Fibroblast of lung (primary cell): Measurements from ENCODE around the gene EPHB2. TPM values are rescaled to one million over a fixed set of nuclear protein-coding genes. Genes with fewer than 3 reads are reported as not detected.

Experiments used
- DNase-seq, 2 donors: peaks; one replicate each; pipeline versions ENCODE4 v3.0.0 to v3.0.0-alpha.2; 2010; ENCODE audit warnings: low read depth in 2 of 2
- H2AFZ ChIP-seq: 2 replicates; pipeline ENCODE4 v1.5.1; 2012; ENCODE audit warnings: low read length, control low read depth, inconsistent platforms
- H3K27ac ChIP-seq: 2 replicates; pipeline ENCODE4 v1.5.1; 2011; ENCODE audit warnings: low read length, control low read depth; ENCODE audit not compliant: insufficient read depth
- H3K27me3 ChIP-seq: 2 replicates; pipeline ENCODE4 v1.5.1; 2011; ENCODE audit warnings: mild to moderate bottlenecking, low read length; ENCODE audit not compliant: control insufficient read depth, insufficient read depth
- H3K36me3 ChIP-seq: 2 replicates; pipeline ENCODE4 v1.5.1; 2011; ENCODE audit warnings: low read length; ENCODE audit not compliant: control insufficient read depth, insufficient read depth
- H3K4me1 ChIP-seq: 2 replicates; pipeline ENCODE4 v1.5.1; 2011; ENCODE audit warnings: low read length; ENCODE audit not compliant: control insufficient read depth, insufficient read depth; ENCODE audit errors: extremely low read depth
- H3K4me2 ChIP-seq: 2 replicates; pipeline ENCODE4 v1.5.1; 2011; ENCODE audit warnings: low read length, control low read depth; ENCODE audit not compliant: insufficient read depth; ENCODE audit errors: extremely low read depth
- H3K4me3 ChIP-seq, 4 experiments: fragments of 200-600 bp in 1 of 4; sonication (generic) in 1 of 4; replicated peaks in 1 of 4; 2 replicates each; pipeline ENCODE4 v1.5.1; 2011 to 2016; ENCODE audit warnings: low read length in 4 of 4, low read depth in 3 of 4, mild to moderate bottlenecking in 3 of 4, control low read depth in 2 of 4, inconsistent platforms in 1 of 4, mixed read lengths in 1 of 4; ENCODE audit not compliant: insufficient read depth in 1 of 4; ENCODE audit errors: control extremely low read depth in 1 of 4
- H3K79me2 ChIP-seq: 2 replicates; pipeline ENCODE4 v1.5.1; 2012; ENCODE audit warnings: mild to moderate bottlenecking, low read length, inconsistent platforms; ENCODE audit not compliant: control insufficient read depth, insufficient read depth
- H3K9ac ChIP-seq: 2 replicates; pipeline ENCODE4 v1.5.1; 2011; ENCODE audit warnings: mild to moderate bottlenecking, low read length, control low read depth; ENCODE audit not compliant: insufficient read depth
- H3K9me3 ChIP-seq: 2 replicates; pipeline ENCODE4 v1.5.1; 2012; ENCODE audit warnings: low read depth, low read length; ENCODE audit not compliant: control insufficient read depth, insufficient read depth
- H4K20me1 ChIP-seq: 2 replicates; pipeline ENCODE4 v1.5.1; 2011; ENCODE audit warnings: low read length; ENCODE audit not compliant: control insufficient read depth, insufficient read depth; ENCODE audit errors: extremely low read depth
- EZH2 ChIP-seq: IDR thresholded peaks from 2 replicates; pipeline ENCODE4 v1.5.1; 2012; ENCODE audit warnings: low read length, control low read depth, mild to moderate bottlenecking; ENCODE audit errors: missing control alignments
- polyA plus RNA-seq, 2 donors: library from polyadenylated mRNA; depleted of rRNA in 1 of 2; stranded (reverse) in 1 of 2; unstranded in 1 of 2; fragments of >200 nt; gene quantifications; 2 replicates each; pipeline ENCODE4 v1.2.1, GENCODE V29; 2011 to 2012; ENCODE audit warnings: missing spikeins in 1 of 2
- total RNA-seq: library from RNA; depleted of rRNA; stranded (reverse); fragments of >200 nt; gene quantifications from 2 replicates; pipeline ENCODE4 v1.2.1, GENCODE V29; 2014
- TF ChIP-seq, protein P1 (sequence below), 2 donors: IDR thresholded peaks in 1 of 2; conservative IDR thresholded peaks in 1 of 2; 1 replicate in 1 of 2; 2 replicates in 1 of 2; pipeline ENCODE4 v1.5.1; 2011 to 2012; ENCODE audit warnings: low read length in 2 of 2, control low read depth in 1 of 2, inconsistent platforms in 1 of 2, low read depth in 1 of 2, mild to moderate bottlenecking in 1 of 2

The EPHB2 gene
- total and polyA plus RNA-seq, 2 donors (not counting 1 experiment from before 2014, with no cell fraction given) = 4.1 to 11.2 TPM

DNA sequence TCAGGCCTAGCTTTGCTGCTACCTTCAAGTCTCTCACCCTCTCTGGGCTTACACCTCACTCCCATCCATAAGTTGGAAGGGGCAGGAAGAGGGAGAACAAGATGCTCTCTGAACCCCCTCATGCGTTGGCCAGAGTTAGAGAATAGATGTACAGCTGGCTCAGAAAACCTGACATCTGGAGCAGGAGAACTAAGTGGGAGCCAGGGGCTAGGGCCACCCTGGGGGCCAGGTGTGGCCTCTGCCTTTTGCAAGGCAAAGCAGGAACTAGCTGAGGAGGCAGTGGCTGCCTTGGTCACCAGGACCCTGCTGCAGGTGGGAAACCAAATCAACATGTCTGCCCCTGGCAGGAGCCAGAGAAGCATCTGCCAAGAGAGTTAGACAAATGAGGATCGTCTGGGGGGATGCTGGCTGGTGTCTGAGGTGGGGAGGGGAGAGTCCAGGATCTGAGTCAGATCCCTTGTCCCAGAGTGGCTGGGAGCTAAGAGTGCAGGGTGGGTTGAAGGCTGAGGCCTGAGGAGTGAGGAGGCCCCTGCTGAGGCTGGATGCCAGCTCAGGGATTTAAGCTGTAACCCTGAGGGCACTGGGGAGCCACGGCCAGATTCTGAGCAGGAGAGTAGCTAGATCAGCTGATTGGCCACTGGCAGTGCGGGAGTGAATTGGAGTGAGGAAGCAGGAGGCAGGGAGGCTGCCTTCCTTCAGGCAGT is 115.0 kb downstream of the EPHB2 start:
- Histone ChIP-seq H3K9me3 (no peaks in the 10 kb centered on the region), H3K4me3 (no peak overlapping the region), H3K36me3 (no peaks in the 10 kb centered on the region), H3K4me1 (peaks cover 2% of the 10 kb centered on the region), H3K27me3 (no peaks in the 10 kb centered on the region), H3K4me2 (no peak overlapping the region), H3K79me2 (no peaks in the 10 kb centered on the region), H3K9ac (no peak overlapping the region), H4K20me1 (no peaks in the 10 kb centered on the region), H2AFZ (no peak overlapping the region), H3K27ac (no peak overlapping the region)
- peak in 1 of 2 donors; percentile 54 for DNase-seq
- TF ChIP-seq EZH2 = no peak
- TF ChIP-seq, protein P1, sequence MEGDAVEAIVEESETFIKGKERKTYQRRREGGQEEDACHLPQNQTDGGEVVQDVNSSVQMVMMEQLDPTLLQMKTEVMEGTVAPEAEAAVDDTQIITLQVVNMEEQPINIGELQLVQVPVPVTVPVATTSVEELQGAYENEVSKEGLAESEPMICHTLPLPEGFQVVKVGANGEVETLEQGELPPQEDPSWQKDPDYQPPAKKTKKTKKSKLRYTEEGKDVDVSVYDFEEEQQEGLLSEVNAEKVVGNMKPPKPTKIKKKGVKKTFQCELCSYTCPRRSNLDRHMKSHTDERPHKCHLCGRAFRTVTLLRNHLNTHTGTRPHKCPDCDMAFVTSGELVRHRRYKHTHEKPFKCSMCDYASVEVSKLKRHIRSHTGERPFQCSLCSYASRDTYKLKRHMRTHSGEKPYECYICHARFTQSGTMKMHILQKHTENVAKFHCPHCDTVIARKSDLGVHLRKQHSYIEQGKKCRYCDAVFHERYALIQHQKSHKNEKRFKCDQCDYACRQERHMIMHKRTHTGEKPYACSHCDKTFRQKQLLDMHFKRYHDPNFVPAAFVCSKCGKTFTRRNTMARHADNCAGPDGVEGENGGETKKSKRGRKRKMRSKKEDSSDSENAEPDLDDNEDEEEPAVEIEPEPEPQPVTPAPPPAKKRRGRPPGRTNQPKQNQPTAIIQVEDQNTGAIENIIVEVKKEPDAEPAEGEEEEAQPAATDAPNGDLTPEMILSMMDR (conservative IDR thresholded peaks at IDR 0.05 in 1 of 2, IDR thresholded peaks at IDR 0.05 in 1 of 2; ENCODE audit: low read depth in 1 of 2, low read length in 2 of 2) = no peak

DNA sequence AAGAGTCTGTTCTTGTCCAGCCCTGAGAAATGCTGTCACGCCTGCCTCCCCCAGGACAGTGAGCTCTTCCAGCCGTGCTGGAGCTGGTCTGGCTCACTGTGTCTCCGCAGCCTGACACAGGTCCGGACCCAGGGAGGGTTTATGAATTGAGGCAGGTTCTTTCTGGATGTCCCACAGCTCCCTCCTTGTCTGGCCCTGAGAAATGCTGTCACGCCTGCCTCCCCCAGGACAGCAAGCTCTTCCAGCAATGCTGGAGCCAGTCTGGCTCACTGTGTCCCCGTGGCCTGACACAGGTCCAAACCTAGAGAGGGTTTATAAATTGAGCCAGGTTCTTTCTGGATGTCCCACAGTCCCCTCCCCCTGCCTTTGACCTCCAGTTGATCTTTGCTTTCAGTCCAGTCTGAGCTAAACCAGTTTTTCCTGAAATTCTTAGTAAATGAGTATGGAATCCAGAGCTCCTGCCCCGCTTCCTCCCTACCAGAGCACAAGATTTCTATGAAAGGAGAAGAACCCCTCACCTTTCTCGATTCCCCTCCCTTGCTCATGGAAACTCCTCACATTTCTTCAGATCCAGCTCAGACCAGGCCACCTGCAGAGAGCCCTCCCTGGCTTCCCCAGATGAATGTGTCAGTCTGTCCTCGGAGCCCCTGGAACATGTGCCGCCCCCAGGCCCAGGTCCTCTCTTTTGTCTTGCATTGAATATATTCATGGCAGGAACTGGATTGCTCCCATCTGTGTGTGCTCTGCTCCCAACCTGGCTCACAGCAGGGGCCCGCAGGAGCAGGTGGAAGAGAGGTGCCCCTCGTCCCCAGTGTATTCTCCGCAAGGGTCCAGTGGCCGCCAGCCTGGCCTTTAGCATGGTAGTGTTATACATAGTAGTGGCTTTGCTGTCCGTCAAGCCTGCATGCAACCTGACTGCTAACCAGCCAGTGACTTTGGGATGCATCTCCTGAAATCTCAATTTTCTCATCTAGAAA is 116.3 kb downstream of the EPHB2 start:
- Histone ChIP-seq H3K9ac (no peak overlapping the region), H3K27me3 (no peaks in the 10 kb centered on the region), H3K79me2 (no peaks in the 10 kb centered on the region), H3K4me3 (no peak overlapping the region), H3K9me3 (no peaks in the 10 kb centered on the region), H2AFZ (no peak overlapping the region), H4K20me1 (no peaks in the 10 kb centered on the region), H3K27ac (no peak overlapping the region), H3K4me1 (peaks cover 9% of the 10 kb centered on the region), H3K36me3 (no peaks in the 10 kb centered on the region), H3K4me2 (peak overlapping the region; percentile 6)
- TF ChIP-seq, protein P1 (conservative IDR thresholded peaks at IDR 0.05 in 1 of 2, IDR thresholded peaks at IDR 0.05 in 1 of 2; ENCODE audit: low read depth in 1 of 2, low read length in 2 of 2) = no peak
- TF ChIP-seq EZH2 = no peak
- DNase-seq = peak in 1 of 2 donors; percentile 69
